NK-92 treated with Interleukin-12 subunit alpha and Interleukin-12 subunit beta, amount 100 ng/mL, for 24 hours (cell line): ENCODE results near the gene PACS1.
A peak's percentile ranks its signal among the peaks of the same experiment; 100 is the strongest.

Source experiments
- DNase-seq: peaks from one replicate; lab custom pipeline; 2025; lab: John Stamatoyannopoulos, UW

PACS1 gene

DNA sequence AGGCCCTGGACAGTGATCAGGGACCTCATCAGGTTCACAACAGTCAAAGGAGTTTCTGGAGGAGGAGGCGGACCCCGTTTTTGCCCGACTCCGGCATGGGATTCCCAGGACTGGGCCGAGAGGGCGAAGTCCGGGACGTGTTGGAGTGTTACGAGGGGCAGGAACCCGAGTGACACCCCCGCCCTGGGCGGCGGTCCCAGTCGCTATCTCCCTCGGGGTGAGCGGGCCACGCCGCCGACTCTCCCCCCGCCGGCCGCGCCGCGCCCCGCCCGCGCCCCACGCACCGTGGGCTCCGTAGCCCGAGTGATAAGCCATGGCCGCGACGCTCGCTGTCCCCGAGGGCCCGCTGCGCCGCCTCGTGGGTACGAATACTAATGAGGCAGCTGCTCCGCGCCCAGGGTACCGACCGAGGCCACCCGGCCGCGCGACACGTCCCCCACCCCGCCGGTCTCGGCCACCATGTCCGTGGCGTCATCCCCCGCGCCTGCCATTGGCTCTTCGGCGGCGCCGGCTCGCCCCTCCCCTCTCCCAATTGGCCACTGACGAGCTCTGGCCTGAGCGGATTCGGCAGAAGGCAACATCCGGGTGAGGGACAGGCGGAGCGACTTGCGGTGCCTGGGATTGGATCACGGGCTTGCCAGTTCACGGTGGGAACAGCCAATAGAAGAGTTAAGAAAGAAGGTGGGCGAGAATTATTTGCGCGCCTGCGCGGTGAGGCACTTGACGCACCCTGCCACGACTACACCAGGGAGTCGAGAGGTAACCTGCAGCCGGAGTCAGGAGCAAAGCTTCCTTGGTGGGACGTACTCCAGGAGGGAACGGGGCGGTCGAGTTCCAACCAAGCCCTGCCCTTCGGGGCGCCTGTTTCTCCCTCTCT, 218.8 kb downstream of the PACS1 start, which contains the start of gene YIF1A:
Gene YIF1A (minus strand): TSS at position 473 of the 877 bp plus-strand sequence. CDS start 158 bp downstream, at position 315.
- peak; percentile 99 for DNase-seq

DNA sequence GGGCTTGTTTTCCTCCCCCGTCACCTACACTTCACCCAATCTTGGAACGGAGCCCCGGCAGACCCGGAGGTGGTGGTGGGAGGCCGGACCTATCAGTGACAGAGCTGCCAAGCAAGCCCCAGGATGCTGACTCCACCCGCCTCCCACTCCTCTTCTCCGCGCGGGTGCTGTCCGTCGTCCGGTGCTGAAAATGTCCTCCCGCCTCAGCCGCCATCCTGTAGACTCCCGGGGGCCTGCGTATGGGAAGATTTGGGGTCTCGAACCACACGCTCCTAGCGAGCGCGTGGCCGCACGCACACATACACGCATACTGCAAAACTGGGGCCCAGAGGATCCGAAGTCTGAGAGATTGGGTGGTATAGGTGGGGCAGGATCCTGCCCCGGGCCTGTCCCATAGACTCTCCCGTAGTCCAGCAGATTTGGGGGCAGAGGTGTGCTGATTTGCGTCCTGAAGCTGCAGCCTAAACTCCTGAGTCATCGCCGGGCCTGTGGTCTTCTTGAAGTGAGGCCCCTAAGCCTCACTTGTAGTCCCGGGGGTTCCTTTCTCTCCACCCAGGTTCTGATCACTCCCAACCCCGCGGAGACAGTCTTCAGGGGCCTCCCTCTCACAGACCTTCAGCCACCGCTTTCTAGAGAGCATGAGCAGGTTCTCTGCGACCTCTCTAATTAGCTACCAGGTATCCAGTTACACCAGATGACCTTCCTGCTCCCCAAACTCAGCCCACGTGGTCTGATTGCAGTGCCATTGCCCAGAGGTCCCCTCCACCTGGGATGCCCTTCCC, 219.7 kb downstream of the PACS1 start:
- no peak for DNase-seq

DNA sequence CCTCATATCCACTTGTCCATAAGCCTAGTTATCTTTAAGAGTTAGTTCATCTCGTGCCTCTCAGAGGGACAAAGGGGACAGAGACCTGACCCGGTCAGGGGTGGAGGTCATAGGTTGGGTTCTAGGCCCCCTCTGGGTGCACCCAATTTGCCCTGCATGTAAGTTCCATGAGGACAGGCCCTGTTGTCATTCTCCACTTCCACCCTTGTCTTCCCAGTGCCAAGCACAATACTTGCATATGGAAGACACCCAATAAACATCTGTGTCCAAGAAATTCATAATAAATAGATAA, 220.2 kb downstream of the PACS1 start:
- no peak for DNase-seq

DNA sequence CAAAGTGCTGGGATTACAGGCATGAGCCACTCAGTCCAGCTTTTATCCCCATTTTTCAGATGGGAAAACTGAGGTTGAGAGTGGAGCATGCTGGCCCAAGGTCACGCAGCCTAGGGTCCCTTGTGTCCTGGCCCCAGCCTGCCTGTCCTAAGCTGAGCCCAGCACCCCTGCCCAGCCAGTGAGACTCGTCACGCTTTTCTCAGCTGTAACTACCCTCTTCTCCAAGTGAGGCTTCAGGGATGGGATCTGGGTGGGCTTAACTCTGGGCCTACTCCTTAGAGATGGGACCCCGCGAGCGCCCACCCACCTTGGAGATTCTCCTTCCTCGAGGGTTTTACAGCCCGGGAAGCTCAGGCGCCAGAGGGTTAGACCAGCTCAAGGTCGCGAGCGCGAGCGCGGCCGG, 221.2 kb downstream of the PACS1 start:
- DNase-seq = no peak

DNA sequence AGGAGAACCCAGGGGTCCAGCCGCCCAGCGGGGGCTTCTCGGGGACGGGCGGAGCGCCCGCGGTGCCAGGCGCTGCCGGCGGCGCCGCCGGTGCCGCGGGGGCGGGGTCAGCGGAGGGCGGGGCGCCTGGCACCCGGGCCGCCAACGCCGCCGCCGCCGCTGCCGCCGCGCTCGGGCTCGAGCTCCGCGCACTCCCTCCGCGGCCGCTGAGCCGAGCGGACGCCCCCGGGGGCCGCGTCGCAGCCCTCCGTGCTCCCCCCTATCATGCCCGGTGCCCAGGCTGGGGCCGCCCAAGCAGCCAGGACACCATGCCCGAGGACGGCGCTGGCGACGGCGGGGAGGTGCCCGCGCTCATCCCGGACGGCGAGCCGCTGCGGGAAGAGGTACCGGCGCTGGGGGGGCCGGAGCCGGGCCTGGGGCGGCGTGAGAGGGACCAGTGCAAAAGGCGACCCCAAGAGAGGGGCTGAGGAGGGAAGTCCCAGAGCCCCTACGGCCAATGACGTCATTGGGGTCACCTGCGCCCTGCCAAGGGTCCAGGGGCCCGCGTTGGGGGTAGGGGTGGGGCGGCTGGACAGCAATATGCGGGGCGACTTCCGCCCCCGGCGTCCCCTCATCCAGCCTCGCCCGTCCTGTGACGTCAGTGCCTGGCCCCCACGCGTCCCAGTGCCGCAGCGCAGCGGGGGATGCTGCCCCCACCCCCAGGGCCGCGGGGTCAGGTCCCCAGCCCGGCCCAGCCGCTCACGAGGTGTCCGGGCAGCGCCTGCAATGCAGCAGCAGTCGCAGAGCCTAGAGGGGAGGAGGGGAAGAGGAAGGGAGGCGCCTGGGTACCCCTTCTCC, 221.9 kb downstream of the PACS1 start, which contains the start of gene TMEM151A:
Gene TMEM151A (plus strand): TSS at position 189 of the 837 bp plus-strand sequence. CDS start 120 bp downstream, at position 309.
- DNase-seq = no peak

DNA sequence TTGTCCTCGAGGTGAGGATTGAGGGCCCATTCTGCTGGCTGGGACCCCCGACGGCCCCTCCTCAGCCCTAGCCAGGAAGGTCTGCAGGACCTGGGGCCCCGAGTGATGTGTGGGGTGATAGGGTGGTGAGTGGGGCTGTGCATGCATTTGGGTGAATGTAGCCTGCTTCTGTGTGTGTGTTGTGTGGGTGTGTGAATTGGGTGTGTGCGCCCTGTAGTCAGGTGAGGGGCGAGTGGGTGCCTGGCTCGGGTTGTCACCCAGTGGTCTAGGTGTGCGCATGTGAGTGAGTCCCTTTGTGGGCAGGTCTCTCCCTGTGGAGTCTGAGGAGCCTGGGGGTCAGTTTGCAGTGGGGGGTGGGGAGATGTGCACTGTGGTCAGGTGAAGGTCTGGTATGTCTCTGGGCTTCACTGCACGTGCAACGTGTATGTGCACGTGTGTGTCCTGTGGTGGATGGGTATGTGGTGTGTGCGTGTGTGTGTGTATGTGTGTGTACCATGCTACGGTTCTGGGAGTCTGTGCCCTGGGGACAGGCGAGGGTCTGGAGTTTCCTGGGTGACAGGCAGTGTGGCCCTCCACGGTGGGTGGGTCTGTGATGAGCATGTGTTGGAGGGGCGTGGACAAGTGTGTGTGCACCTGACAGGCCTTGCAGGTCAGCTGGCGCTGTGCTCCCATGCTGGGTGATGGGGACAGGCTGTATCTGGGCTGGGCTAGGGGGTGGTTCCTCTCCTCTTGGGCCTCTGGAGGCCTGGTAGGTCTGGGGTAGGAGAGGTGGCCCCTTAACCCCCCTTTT, 222.7 kb downstream of the PACS1 start:
- DNase-seq = no peak

DNA sequence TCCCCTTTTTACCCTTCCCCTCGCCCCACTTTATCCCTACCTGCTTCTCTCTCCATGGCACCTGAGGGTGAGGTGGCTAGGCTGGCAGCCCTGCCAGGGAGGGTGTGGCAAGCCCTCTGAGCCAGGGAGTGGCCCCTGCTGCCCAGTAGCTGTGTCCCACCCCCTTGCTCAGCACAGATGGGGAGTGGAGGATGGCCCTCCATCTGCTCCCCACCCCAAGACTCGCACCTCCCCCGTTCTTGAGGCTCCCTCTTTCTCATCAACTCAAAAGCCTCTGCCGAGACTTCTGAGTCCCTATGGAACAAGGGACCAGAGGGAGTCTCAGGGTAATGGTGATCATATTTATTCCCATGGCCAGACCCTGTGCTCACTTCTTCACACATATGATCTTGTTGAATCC, 223.3 kb downstream of the PACS1 start:
- no peak for DNase-seq

DNA sequence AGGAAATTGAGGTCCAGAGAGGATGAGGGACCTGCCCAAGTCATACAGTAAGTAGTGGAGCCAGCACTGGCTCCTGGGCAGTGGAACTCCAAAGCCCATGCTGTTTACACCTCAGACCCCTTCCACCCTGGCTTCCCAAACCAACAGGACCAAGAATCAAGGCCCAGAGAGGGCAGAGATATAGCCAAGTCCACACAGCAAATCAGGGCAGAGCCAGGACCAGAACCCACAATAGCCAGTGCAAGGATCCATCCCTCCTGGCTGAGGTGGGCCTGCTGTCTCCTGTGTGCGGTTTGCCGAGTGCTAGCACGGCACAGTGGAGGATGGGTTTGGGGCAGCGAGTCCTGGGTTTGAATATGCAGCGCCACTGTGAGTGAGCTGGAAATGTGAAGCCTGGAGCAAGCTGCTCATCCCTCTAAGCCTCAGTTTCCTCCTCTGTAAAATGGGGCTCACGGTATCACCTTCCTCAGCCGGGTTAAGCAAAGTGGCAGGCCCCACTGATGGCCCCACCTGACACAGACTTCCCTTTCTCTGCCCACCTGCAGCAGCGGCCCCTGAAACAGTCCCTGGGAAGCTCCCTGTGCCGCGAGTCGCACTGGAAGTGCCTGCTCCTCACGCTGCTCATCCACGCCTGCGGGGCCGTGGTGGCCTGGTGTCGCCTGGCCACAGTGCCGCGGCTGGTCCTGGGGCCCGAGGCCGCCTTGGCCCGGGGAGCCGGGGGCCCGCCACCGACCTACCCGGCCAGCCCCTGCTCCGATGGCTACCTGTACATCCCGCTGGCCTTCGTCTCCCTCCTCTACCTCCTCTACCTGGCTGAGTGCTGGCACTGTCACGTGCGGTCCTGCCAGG, 223.9 kb downstream of the PACS1 start:
- no peak for DNase-seq
